Measurements from ENCODE around the gene CNTNAP2.

DNA sequence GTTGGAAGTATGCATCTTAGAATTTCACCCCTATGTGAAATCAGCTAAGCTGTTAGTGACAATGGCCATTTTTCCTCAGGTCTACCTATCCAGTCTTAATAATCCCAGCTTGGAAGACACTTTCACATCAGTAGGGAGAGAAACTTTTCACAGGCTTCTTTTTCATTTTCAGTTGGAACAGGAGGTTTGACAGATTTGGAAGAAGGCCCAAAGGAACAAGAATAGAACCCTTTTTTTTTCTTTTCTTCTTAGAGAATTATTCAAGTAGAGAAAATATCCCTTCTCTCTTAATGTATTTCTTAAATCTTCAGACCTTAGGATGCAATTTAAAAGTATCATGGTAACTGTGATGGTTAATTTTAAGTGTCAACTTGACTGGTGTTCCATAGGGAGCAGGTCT lies 2063.5 kb downstream of the CNTNAP2 start:
- TF ChIP-seq, protein P1, sequence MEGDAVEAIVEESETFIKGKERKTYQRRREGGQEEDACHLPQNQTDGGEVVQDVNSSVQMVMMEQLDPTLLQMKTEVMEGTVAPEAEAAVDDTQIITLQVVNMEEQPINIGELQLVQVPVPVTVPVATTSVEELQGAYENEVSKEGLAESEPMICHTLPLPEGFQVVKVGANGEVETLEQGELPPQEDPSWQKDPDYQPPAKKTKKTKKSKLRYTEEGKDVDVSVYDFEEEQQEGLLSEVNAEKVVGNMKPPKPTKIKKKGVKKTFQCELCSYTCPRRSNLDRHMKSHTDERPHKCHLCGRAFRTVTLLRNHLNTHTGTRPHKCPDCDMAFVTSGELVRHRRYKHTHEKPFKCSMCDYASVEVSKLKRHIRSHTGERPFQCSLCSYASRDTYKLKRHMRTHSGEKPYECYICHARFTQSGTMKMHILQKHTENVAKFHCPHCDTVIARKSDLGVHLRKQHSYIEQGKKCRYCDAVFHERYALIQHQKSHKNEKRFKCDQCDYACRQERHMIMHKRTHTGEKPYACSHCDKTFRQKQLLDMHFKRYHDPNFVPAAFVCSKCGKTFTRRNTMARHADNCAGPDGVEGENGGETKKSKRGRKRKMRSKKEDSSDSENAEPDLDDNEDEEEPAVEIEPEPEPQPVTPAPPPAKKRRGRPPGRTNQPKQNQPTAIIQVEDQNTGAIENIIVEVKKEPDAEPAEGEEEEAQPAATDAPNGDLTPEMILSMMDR (IDR thresholded peaks at IDR 0.05), result no peak
- no peak for TF ChIP-seq POLR2A (IDR thresholded peaks at IDR 0.05)

Data from testis (tissue), 2 donors.